ENCODE results near the gene DYSF.

The DYSF gene

DNA sequence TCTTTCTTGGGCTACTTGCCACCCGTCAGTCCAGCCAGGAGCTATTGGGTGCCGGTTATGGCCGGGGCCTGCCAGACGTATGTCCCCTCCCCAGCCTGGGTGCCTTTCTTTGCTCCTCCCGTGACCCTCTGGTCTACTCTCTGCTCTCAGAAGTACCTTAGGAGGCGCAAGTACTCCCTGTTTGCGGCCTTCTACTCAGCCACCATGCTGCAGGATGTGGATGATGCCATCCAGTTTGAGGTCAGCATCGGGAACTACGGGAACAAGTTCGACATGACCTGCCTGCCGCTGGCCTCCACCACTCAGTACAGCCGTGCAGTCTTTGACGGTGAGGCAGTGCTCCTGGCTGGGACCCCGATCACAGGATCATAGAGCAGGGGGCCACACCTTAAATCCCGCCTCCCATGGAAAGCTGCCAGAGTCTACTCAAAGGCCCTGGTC is 99.5 kb downstream of the DYSF start:
- no peak for DNase-seq (ENCODE audit: low read depth in 2 of 2)

DNA sequence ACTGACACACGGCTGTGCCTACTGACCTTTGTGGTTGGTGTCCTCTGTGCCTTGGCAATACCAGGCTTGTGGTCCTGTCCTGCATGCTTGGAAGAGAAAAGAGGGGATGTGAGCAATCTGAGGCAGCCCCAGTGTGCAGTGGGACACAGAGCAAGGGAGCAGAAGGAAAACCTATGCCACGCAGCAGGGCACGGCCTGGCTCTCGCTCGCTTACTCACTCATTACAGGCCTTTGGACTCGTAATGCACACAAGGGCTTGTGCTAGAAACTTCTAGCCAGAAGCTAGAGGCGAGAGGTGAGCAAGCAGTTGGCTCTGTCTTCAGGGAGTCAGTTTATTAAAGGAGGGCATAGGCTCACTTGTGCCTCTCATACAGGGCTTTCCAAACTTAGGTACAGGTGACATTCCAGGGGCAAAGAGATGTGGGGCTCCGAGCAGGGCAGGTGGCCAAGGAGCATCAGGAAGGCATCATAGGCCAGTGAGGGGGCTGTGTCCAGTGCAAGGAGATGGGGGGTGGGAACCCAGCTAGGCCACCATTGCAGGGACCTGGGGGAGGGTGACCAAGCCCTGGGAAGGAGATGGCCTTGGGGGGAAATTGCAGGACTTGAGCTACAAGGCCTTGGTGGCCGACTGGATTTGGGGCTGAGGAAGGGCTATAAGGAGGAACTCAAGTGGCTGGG is 100.8 kb downstream of the DYSF start:
- no peak for DNase-seq (ENCODE audit: low read depth in 2 of 2)

DNA sequence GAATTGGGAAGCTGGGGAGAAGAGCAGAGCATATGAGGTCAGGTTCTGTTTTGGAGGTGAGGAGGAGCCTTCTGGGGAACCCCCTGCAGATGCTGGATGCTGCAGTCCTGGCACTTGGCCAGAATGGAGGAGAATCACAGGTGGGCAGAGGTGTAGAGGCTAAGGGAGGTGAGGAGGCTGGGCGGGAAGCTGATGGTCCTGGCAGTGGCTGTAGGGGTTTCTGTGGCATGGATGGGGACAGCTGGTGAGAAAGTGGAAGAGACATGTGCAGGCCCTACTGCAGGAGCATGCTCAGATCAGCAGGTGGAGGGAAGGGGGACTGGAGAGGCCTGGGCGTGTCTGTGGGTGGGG is 101.3 kb downstream of the DYSF start:
- no peak for DNase-seq (ENCODE audit: low read depth in 2 of 2)

DNA sequence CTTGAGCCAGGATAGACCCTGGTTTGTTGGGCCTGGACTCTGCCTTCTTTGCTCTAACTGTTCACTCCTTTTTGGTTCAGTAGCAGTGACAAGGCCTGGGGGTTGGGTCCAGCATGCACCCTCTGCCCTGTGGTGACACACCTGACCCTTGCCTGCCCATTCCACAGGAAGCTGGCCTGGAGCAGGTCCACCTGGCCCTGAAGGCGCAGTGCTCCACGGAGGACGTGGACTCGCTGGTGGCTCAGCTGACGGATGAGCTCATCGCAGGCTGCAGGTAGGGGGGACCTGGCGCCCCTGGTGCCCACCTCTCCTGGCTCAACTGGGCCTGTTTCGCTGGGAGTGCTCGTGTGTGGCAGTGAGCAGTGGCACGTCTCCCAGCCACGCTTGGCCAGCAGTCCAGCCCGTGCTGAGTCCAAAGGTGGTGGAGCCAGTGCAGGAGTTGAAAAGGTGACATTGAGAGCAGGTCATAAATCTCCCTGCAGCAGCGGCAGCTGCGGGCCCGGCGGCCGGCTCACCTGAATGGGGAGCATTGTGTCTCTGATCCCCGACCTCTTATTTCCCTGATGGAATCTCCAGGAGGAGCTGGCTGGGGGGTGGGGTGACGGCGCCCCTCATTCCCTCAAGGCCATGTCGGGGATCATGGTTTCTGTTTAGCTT is 102.6 kb downstream of the DYSF start:
- no peak for DNase-seq (ENCODE audit: low read depth in 2 of 2)

DNA sequence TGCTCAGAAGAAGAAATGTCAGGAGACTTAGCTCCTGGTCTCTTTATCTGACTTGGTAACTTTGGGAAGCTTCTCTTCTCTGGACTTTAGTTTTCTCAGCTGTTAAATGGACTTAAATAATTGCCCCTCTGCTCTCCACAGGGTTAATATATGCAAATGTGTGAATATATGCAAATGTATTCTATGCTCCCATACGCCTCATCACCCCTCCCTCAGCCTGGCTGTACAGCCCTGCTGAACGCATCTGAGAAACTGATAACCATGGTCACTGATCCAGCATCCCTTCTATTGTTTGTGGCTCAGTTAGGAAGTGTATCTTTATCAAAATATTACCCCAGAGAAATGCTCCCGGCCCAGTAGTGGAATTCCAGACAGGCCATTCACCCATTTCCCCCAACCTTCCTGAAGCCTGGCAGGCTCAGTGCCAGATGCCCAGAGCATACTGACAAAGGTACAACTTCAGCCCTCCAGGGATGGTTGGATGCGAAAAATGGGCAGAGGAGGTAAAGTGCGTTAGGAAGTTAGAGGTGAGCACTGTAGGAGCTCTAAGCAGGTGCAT is 103.4 kb downstream of the DYSF start:
- DNase-seq (ENCODE audit: low read depth in 2 of 2), result no peak

DNA sequence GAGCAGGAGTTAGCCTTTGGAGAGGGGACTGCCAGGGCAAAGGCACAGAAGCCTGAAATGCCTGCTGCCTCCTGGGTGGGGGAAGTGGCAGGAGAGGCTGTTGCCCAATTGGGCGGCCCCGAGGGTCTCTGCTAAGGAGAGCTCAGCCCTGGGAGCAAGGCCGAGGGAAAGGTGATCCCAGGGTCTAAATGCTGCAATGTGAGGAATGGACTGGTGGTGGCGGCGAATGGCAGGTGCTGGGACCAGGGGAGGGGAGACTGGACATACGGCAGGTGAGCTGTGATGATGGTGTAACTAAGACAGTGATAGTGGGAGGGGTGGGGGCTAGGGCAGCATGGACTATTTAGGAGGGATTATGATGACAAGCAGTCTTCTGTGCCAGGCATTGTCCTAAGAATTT is 104.0 kb downstream of the DYSF start:
- no peak for DNase-seq (ENCODE audit: low read depth in 2 of 2)

DNA sequence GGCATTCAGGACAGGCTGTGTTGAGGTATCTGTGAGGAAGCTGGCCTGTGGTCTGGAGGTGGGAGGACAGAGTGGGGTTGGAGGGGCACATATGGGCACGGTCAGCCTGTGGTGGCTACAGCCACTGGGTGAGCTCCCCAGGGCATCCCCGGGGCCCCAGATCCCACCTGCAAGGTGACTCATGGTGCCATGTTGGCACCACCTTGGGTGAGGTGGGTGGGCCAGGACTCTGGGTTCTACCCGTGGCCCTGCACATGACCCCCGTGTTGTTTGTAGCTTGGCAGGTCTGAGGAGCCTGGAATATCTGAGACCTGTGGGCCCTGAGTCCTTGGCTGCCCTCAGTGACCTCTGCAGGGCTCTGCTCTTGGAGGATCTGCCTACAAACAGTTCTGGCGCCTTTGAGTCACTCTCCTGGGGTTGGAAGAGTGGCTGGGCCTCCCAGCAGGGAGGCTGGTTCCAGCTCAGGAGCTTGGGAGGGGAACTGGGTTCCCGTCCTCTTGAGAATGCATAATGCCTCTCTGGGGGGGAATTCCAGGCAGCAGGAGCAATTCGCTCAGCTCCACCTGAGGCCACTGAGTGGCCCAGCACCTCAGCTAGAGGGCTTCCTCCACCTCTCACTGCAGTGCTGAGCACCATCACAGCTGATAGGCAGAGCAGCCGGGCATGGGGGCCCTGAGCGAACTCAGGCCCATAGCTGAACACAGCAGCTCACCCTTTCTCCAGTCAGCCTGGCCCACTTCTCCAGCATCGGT is 105.1 kb downstream of the DYSF start:
- DNase-seq (ENCODE audit: low read depth in 2 of 2), result no peak

DNA sequence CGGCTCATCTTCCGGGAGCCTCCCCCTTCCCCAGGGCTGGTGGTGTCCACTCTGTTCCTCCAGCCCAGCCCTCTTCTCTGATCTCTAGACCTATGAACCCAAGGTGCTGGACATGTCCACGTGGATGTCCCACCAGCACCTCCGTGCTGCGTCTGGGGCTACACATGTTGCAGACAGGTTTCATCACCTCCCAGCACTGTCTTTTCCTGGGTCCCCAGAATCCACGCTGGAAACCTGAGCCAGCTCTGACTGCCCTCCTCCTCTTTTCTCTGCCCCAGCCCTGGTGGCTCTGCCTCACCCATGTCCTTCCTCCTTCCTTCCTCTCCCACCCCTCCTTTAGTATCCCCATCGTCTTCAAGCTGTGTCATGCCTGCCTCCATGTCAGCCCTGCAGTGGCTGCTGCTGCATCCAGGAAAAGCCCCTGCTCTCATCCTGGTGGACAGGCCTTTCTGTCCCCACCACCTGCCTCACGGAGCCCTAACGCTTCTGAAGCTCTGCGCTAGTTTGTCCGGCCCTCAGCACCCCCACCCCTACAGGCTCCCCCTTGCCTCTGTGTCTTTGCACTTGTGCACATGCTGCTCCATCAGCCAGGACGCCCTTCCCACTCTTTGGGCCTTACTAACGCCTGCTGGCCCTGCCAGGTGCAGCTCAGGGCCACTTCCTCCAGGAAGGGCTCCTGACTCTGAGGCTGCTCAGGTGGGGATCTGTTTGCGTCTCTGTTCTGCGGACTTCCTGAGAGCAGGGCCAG is 105.9 kb downstream of the DYSF start:
- DNase-seq (ENCODE audit: low read depth in 2 of 2), result no peak

DNA sequence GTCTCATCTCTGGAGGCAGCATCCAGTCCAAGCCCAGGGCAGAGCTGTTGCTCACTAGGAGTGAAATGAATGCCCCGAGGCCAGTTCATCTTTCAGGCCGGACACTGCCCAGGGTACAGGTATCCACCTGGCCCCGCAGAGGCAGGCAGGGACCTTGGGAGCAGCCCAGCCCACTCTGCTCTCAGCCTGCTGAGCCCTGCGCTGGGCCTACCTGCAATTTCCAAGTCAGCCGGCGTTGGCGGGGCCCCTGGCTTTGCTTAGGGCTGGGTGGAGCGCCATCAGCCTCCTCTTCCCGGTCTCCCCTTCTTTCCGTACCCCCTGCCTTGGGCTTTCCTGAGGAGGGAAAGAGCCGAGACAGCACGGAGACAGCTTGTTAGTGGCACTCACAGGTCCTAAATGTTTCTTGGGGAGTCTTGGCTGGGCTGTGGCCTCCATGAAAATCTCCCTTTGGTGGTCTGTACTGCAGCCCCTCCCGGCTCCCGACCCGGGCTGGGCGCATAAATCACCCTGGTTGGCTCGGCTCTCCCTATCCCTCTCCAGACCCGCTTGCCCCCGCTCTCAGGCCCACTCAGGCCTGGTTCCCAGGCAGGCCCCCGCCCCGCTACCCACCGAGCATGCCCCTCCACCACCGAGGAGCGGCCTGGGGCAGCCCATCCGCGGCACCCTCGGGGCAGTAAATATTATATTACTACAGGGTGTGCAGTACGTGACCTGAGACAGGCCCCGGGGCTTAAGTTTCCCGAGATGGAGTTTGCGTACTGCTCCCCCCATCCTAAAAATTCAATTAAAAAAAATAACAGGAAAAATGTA is 106.7 kb downstream of the DYSF start:
- no peak for DNase-seq (ENCODE audit: low read depth in 2 of 2)

DNA sequence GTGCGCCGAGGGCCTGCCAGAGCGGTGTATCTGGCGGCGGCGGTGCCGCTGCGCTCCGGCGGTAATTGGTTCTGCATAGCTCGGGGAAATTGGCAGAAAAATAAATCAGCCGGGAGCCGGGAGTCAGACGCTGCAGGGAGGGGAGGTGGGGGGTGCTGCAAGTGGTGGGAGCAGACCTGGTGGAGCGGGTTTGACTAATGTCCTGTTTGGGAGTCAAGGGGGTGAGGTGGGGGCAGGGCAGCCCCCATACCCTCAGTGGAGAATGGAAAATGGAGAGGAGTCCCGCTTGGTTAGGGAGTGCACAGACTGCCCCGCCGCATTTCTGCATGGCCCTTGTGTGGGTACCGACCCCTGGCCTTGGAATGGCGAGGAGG is 107.3 kb downstream of the DYSF start:
- no peak for DNase-seq (ENCODE audit: low read depth in 2 of 2)

DNA sequence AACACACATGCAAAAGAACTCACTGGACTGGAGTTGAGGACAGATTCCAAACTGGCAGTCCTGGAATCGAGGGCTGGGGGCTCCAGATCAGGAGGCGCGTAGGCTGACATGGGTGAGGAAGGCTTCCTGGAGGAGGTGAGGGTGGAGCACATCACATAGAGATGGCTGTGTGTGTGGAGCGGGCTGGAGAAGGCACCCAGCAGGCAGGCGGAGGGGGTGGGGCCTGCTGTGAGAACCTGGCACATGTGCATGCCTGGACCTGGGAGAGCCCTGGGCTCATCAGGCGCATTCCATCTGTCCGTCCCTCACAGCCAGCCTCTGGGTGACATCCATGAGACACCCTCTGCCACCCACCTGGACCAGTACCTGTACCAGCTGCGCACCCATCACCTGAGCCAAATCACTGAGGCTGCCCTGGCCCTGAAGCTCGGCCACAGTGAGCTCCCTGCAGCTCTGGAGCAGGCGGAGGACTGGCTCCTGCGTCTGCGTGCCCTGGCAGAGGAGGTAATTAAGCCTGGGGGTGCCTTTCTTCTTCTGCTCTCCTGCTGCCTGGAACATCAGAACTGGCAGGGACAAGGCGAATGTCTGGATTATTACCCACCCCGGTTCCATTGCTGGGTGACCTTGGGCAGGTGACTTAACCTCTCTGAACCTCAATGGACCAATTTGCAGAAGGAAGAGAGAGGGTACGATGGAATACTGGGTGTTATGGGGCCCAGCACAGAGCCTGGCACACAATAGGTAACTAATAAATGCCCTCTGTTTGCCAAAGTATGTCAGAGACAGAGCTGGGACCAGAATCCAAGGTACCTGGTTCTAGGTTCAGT is 108.3 kb downstream of the DYSF start:
- DNase-seq (ENCODE audit: low read depth in 2 of 2), result no peak

DNA sequence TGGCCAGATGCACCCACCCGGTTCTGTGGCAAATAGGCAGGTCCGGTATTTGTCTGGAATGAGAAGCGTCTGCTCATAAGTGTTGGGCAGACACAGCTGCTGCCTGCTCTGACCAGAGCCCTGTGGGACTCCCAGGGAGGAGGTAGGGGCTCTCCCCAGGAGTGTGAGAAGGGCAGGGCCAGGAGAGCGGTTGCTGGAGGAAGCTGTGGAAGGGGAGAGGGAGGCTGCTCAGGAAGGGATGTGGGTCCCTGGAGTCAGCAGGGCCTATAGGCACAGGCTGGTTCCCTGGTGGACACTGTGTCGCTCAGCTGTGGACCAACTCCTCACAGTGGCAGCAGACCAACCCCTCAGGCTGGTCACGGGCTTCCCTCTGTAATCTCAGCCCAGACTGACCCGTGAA is 109.2 kb downstream of the DYSF start:
- DNase-seq (ENCODE audit: low read depth in 2 of 2), result no peak

DNA sequence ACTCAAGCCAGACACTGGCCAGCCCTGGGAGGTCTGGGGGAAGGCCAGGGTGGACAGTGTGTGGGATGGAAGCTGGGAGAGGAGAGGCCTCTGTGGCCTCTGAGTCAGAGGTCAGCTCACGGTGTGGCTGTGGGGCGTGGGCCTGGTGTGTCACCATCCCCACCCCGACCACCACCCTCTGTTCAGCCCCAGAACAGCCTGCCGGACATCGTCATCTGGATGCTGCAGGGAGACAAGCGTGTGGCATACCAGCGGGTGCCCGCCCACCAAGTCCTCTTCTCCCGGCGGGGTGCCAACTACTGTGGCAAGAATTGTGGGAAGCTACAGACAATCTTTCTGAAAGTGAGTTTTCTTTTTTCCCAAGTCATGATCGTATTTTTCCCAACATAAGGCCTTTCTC is 110.5 kb downstream of the DYSF start:
- no peak for DNase-seq (ENCODE audit: low read depth in 2 of 2)

DNA sequence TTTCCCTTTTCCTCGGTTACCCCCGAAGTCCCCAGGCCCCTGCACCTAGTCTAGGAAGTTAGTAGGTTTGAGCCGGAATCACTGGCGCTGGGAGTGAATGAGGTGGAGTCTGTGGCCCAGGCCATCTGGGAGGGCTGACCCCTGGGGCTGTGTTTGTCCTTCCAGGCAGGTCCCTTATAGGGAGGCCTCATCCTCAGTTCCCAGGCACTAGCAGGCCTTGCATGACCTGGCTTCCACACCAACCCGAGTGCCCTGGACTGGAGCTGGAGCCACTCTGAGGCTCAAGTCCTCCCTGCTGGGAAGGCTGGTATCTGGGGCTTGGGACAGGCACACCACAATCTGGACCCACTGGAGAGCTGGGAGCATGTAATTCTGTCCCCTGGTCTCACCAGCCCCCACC is 111.0 kb downstream of the DYSF start:
- DNase-seq (ENCODE audit: low read depth in 2 of 2), result no peak

DNA sequence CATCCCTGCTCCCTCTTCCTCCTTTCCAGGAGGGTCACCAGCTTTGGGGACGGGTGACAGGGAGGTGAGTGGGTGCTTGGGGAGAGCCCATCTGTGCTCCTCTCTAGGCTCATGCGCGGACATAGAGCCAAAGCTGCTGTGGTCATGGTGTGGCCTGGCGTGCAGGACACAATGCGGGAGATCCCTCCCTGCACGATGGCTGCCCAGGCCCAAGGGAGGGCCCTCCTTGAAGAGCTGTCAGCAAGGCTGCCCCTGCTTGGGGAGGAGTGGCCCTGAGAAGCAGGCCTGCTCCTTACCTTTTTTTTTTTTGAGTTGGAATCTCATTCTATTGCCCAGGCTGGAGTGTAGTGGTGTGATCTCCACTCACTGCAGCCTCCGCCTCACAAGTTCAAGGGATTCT is 111.4 kb downstream of the DYSF start:
- no peak for DNase-seq (ENCODE audit: low read depth in 2 of 2)

DNA sequence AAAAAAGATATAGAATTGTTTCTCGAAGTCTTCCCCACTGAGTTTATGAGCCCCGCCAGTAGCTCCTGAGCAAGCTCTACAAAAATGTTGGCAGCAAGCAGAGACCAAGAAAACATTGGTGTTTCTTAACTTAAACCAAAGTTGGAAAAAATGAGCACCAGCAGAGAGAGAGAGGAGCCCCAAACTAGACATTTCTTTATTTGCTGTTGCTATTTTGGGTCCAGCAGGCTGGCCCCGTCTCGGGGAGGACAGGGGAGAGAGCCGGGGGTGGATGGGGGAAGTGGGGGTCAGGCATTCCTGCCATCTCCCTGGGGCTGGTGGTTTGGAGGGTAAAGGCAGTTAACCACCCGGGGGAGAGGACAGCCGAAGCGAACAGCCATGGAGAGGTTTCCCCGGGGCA is 113.0 kb downstream of the DYSF start:
- DNase-seq (ENCODE audit: low read depth in 2 of 2), result no peak

DNA sequence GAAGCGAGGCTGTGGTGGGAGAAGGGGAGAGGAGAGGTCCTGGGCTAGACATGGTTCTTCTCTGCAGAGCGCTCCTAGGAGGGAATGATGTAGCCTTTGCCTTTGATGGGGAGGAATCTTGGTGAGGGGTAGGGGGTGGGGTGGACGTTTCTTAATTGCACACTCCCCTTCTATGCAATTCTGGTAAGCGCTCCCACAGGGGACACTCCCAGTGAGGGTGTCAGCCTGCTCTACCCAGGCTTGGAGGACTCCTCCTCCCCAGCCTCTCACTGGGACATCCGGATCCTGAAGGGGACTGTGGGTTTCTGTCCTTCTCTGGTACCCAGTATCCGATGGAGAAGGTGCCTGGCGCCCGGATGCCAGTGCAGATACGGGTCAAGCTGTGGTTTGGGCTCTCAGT is 114.3 kb downstream of the DYSF start:
- no peak for DNase-seq (ENCODE audit: low read depth in 2 of 2)

DNA sequence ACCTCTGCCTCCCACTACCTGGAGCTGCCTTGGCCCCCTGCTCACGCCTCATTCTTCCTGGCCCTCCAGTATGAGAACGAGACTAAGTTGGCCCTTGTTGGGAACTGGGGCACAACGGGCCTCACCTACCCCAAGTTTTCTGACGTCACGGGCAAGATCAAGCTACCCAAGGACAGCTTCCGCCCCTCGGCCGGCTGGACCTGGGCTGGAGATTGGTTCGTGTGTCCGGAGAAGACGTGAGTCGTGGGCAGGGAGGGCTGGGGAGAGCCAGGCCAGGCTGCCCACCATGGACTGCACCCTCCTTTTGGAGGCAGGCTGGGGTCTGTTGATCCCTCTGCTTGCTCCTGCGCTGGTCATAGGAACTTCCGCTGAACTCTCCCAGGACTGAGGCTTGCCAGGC is 114.7 kb downstream of the DYSF start:
- DNase-seq (ENCODE audit: low read depth in 2 of 2), result no peak

DNA sequence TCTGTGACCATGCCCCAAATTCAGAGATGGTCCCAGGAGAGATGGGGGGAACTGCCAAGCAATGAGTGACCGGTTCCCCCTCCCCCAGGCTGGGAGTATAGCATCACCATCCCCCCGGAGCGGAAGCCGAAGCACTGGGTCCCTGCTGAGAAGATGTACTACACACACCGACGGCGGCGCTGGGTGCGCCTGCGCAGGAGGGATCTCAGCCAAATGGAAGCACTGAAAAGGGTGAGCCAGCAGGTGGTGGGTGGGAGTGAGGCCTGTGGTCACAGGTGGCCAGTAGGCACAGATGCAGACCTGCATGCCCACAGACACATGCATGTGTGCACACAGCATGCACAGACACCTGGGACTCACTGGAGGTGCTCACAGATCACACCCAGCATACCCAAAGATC is 117.2 kb downstream of the DYSF start:
- no peak for DNase-seq (ENCODE audit: low read depth in 2 of 2)

DNA sequence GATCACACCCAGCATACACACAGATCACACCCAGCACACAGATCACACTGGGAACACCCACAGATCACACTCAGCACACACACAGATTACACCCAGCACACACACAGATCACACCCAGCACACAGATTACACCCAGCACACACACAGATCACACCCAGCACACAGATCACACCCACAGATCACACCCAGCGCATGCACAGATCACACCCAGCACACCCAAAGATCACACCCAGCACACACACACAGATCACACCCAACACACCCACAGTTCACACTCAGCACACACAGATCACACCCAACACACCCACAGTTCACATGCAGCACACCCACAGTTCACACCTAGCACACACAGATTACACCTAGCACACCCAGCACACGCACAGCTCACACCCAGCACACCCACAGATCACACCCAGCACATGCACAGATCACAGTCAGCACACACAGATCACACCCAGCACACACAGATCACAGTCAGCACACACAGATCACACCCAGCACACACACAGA is 117.6 kb downstream of the DYSF start:
- DNase-seq (ENCODE audit: low read depth in 2 of 2), result no peak

Measured in stimulated activated CD8-positive, alpha-beta memory T cell treated with anti-CD3 and anti-CD28 coated beads, Interleukin-15, amount 100 ng/mL, for 48 hours (primary cell).